Epithelial cell of proximal tubule (primary cell): ENCODE measurements around the gene SERPINB12. TPM values are rescaled to one million over a fixed set of nuclear protein-coding genes. Genes with fewer than 3 reads are reported as not detected.

Experiments
- DNase-seq: peaks from one replicate; pipeline ENCODE4 v3.0.0-alpha.2; 2011; ENCODE audit warnings: low read depth
- H3K4me3 ChIP-seq: 2 replicates; pipeline ENCODE4 v1.5.1; 2011; ENCODE audit warnings: low read depth, mild to moderate bottlenecking, low read length
- CTCF ChIP-seq: conservative IDR thresholded peaks from 2 replicates; pipeline ENCODE4 v1.5.1; 2012; ENCODE audit warnings: low read depth, mild to moderate bottlenecking, low read length
- total RNA-seq: library from RNA; depleted of rRNA; stranded (reverse); fragments of >200 nt; gene quantifications from 2 replicates; pipeline ENCODE4 v1.2.3, GENCODE V29; 2015

The SERPINB12 gene
- total RNA-seq, 1 donor from 2014 or later = not detected

GRCh38 chr18:63514326-63514725, 27.8 kb upstream of the SERPINB12 start:
- DNase-seq = no peak
- TF ChIP-seq CTCF = no peak
- no peak overlapping the region for H3K4me3 ChIP-seq

- TF ChIP-seq CTCF = peak; percentile 21
- H3K4me3 ChIP-seq = no peak overlapping the region
- DNase-seq = no peak
These were observed 27.1 kb upstream of the SERPINB12 start for GRCh38 chr18:63514888-63515678.

GRCh38 chr18:63515801-63516200, 26.4 kb upstream of the SERPINB12 start:
- TF ChIP-seq CTCF = no peak
- H3K4me3 ChIP-seq = no peak overlapping the region
- DNase-seq = no peak

- peak; percentile 59 for DNase-seq
- H3K4me3 ChIP-seq = no peak overlapping the region
- TF ChIP-seq CTCF = peak; percentile 73
These were observed 23.8 kb upstream of the SERPINB12 start for GRCh38 chr18:63518178-63519012.

- H3K4me3 ChIP-seq = no peak overlapping the region
- no peak for DNase-seq
- no peak for TF ChIP-seq CTCF
These were observed 22.0 kb upstream of the SERPINB12 start for GRCh38 chr18:63520053-63520685.

- TF ChIP-seq CTCF = no peak
- DNase-seq = no peak
- H3K4me3 ChIP-seq = no peak overlapping the region
These were observed 18.5 kb upstream of the SERPINB12 start for GRCh38 chr18:63523660-63524059.
